Epithelial cell of proximal tubule (primary cell): ENCODE measurements around the gene CDCA3. TPM values are rescaled to one million over a fixed set of nuclear protein-coding genes. Genes with fewer than 3 reads are reported as not detected.
"Not testable (repeated sequence)": the region's sequence is repeated elsewhere in the genome, so short reads cannot be mapped to it uniquely, and the experiment has no call there.

Source experiments
- DNase-seq: peaks from one replicate; pipeline ENCODE4 v3.0.0-alpha.2; 2011; ENCODE audit warnings: low read depth
- H3K4me3 ChIP-seq: 2 replicates; pipeline ENCODE4 v1.5.1; 2011; ENCODE audit warnings: low read depth, mild to moderate bottlenecking, low read length
- total RNA-seq: library from RNA; depleted of rRNA; stranded (reverse); fragments of >200 nt; gene quantifications from 2 replicates; pipeline ENCODE4 v1.2.3, GENCODE V29; 2015
- TF ChIP-seq, protein P1 (sequence below): conservative IDR thresholded peaks from 2 replicates; pipeline ENCODE4 v1.5.1; 2012; ENCODE audit warnings: low read depth, mild to moderate bottlenecking, low read length

The CDCA3 gene
- 85.0 and 97.4 TPM in 2 replicates for total RNA-seq

DNA sequence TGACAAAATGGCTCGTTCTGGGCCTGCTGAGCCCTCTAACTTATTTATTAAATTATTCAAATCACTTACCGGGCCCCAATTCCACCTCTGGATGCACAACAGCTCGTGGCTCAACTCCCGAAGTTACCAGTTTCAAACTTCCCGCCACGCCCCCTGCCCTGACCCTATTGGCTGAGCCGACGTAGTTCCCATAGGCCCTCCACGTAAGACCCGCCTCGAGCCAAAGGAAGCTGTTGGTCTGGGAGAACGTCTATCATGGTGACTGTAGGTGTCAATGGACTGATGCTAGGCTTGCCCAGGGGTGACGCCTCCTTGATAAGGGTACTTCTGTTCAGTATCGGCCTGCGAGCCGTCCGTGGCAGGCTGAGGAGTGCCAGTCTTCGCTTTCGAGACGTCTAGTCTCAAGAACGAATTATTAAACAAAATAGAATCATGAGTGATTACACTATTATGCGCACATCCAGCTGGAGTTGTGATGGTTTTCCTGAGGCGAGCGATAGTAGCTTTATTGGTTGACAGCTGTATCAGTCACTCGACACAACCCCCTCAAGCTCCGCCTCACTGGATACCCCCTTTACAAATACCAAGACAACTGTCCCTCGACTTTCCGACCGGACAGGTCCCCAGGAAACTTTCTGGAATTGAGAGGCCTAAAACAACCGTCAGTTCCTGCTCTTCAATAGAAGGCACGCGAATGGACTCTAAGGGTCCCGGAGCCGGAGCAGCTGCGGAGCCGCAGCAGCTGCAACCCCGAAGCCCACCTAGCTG is at the start of gene CDCA3:
Gene CDCA3, minus strand, starts transcription at position 134 of the 768 bp plus-strand sequence. CDS start 334 bp downstream, outside the sequence.
- H3K4me3 ChIP-seq: peak within 1 kb of the TSS; percentile 97
- TF ChIP-seq, protein P1, sequence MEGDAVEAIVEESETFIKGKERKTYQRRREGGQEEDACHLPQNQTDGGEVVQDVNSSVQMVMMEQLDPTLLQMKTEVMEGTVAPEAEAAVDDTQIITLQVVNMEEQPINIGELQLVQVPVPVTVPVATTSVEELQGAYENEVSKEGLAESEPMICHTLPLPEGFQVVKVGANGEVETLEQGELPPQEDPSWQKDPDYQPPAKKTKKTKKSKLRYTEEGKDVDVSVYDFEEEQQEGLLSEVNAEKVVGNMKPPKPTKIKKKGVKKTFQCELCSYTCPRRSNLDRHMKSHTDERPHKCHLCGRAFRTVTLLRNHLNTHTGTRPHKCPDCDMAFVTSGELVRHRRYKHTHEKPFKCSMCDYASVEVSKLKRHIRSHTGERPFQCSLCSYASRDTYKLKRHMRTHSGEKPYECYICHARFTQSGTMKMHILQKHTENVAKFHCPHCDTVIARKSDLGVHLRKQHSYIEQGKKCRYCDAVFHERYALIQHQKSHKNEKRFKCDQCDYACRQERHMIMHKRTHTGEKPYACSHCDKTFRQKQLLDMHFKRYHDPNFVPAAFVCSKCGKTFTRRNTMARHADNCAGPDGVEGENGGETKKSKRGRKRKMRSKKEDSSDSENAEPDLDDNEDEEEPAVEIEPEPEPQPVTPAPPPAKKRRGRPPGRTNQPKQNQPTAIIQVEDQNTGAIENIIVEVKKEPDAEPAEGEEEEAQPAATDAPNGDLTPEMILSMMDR: no peak
- DNase-seq: peak; percentile 94

- DNase-seq: no peak
- no peak overlapping the region for H3K4me3 ChIP-seq
- TF ChIP-seq, protein P1: no peak
Observed at GRCh38 chr12:6899837-6900519, 48.9 kb upstream of the CDCA3 start.

GRCh38 chr12:6899427-6899826 is 48.3 kb upstream of the CDCA3 start:
- TF ChIP-seq, protein P1: no peak
- DNase-seq: no peak
- no peak overlapping the region for H3K4me3 ChIP-seq

DNA sequence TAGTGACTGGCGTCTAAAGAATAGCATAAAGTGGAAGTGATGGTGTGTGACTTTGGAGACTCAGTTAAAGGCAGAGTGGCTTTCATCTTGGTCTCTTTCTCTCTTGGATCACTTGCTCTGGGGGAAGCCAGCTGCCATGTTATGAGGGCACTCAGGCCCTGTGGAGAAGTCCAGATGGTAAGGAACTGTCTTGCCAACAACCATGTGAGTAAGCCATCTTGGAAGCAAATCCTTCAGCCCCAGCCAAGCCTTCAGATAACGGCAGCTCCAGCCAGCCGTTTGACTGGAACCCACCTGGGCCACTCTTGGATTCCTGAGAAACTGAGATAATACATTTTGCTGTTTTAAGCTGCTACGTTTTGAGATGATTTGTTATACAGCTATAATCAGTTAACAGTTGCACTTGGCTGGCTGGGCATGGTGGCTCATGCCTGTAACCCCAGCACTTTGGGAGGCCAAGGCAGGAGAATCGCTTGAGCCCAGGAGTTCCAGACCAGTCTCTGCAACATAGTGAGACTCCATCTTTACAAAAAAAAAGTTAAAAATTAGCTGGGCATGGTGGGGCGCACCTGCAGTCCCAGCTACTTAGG is 45.9 kb upstream of the CDCA3 start:
- no peak overlapping the region for H3K4me3 ChIP-seq
- TF ChIP-seq, protein P1: no peak
- no peak for DNase-seq

GRCh38 chr12:6894321-6894720 is 43.2 kb upstream of the CDCA3 start:
- H3K4me3 ChIP-seq: no peak overlapping the region
- TF ChIP-seq, protein P1: no peak
- DNase-seq: no peak

DNA sequence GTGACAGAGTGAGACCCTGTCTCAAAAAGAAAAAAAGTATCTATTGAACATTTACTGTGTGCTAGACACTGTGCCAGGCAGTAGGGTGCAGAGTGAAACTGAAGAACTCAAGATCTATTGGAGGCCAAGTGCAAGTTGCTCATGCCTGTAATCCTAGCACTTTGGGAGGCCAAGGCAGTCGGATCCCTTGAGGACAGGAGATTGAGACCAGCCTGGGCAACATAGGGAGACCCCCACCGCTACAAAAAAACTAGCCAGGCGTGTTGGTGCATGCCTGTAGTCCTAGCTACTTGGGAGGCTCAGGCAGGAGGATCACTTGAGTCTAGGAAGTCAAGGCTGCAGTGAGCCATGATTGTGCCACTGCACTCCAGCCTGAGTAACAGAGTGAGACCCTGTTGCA is 41.6 kb upstream of the CDCA3 start:
- H3K4me3 ChIP-seq, DNase-seq: not testable (repeated sequence)

- TF ChIP-seq, protein P1: no peak
- DNase-seq: no peak
- H3K4me3 ChIP-seq: peak overlapping the region; percentile 57
Observed at GRCh38 chr12:6891646-6892001, 40.5 kb upstream of the CDCA3 start.
